Measurements from ENCODE around the gene OVCA2.

GRCh38 chr17:2090210-2090641 lies 48.4 kb downstream of the OVCA2 start:
- TF ChIP-seq CTCF (IDR thresholded peaks at IDR 0.05; ENCODE audit: extremely low read depth in 1 of 2, insufficient read depth in 1 of 2, low read depth in 1 of 2, low read length in 2 of 2) (no peak), EZH2 (IDR thresholded peaks at IDR 0.05; ENCODE audit: borderline replicate concordance, low read depth, low read length, severe bottlenecking) (no peak), POLR2AphosphoS5 (IDR thresholded peaks at IDR 0.05; ENCODE audit: insufficient read depth, low read depth, low read length) (no peak), POLR2A (IDR thresholded peaks at IDR 0.05; ENCODE audit: low read depth, low read length) (no peak), JUN (IDR thresholded peaks at IDR 0.05; ENCODE audit: borderline replicate concordance, insufficient read depth, insufficient read length, low read depth) (no peak), MAX (IDR thresholded peaks at IDR 0.05; ENCODE audit: insufficient read depth, insufficient read length) (no peak), MYC (IDR thresholded peaks at IDR 0.05; ENCODE audit: low read depth, low read length) (no peak), GATA2 (IDR thresholded peaks at IDR 0.05; ENCODE audit: insufficient read depth, insufficient read length, low read depth, low read length) (no peak)

Measured in endothelial cell of umbilical vein (primary cell).